WERI-Rb-1 (cell line): ENCODE data around the gene RPS6KA4.
A peak's percentile ranks its signal among the peaks of the same experiment; 100 is the strongest.

Experiments used
- DNase-seq: peaks from one replicate; pipeline ENCODE4 v3.0.0-alpha.2; 2020
- H3K27ac ChIP-seq: fragments of 250-450 bp; sonication (Bioruptor Pico); 2 replicates; pipeline ENCODE4 v1.5.1; 2020; ENCODE audit warnings: mild to moderate bottlenecking, moderate library complexity
- H3K27me3 ChIP-seq: fragments of 250-450 bp; sonication (Bioruptor Pico); 2 replicates; pipeline ENCODE4 v1.5.1; 2021; ENCODE audit warnings: mild to moderate bottlenecking, low read depth, moderate library complexity; ENCODE audit not compliant: insufficient read depth, severe bottlenecking
- H3K36me3 ChIP-seq: fragments of 250-450 bp; sonication (Bioruptor Pico); 2 replicates; pipeline ENCODE4 v1.5.1; 2020; ENCODE audit warnings: mild to moderate bottlenecking, moderate library complexity
- H3K4me3 ChIP-seq: 2 replicates; pipeline ENCODE4 v1.5.1; 2011; ENCODE audit warnings: low read depth, mild to moderate bottlenecking, control low read depth, low read length
- H3K9me3 ChIP-seq: fragments of 250-450 bp; sonication (Bioruptor Pico); 2 replicates; pipeline ENCODE4 v1.5.1; 2021; ENCODE audit warnings: mild to moderate bottlenecking, moderate library complexity; ENCODE audit not compliant: severe bottlenecking
- TF ChIP-seq, protein P1 (sequence below): IDR thresholded peaks from 2 replicates; pipeline ENCODE4 v1.5.1; 2011; ENCODE audit warnings: low read depth, mild to moderate bottlenecking, control low read depth, inconsistent platforms, low read length

RPS6KA4 gene

DNA sequence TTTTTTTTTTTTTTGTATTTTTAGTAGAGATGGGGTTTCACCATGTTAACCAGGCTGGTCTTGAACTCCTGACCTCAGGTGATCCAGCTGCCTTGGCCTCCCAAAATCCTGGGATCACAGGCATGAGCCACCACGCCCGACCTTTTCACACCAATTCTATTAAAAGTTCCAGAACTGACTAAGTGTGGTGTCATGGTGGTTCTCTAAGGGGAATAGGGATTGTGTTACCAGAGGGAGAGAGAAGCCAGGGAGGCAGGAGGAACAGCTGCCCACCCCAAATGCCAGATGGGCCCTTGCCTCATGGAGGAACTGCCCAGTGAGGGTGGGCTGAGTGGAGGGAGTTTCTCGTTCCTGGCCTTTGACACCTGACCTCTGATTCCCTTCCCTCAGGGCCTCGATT lies 5.9 kb downstream of the RPS6KA4 start:
- no peak for DNase-seq
- no peak overlapping the region for H3K27ac ChIP-seq
- peaks cover 39% of the 10 kb centered on the region for H3K36me3 ChIP-seq
- TF ChIP-seq, protein P1, sequence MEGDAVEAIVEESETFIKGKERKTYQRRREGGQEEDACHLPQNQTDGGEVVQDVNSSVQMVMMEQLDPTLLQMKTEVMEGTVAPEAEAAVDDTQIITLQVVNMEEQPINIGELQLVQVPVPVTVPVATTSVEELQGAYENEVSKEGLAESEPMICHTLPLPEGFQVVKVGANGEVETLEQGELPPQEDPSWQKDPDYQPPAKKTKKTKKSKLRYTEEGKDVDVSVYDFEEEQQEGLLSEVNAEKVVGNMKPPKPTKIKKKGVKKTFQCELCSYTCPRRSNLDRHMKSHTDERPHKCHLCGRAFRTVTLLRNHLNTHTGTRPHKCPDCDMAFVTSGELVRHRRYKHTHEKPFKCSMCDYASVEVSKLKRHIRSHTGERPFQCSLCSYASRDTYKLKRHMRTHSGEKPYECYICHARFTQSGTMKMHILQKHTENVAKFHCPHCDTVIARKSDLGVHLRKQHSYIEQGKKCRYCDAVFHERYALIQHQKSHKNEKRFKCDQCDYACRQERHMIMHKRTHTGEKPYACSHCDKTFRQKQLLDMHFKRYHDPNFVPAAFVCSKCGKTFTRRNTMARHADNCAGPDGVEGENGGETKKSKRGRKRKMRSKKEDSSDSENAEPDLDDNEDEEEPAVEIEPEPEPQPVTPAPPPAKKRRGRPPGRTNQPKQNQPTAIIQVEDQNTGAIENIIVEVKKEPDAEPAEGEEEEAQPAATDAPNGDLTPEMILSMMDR: no peak
- no peaks in the 10 kb centered on the region for H3K9me3 ChIP-seq
- H3K27me3 ChIP-seq: no peaks in the 10 kb centered on the region
- H3K4me3 ChIP-seq: no peak overlapping the region

- H3K9me3 ChIP-seq: no peaks in the 10 kb centered on the region
These were observed 7.8 kb downstream of the RPS6KA4 start for GRCh38 chr11:64366751-64367150.

GRCh38 chr11:64367931-64368672 lies 9.1 kb downstream of the RPS6KA4 start:
- H3K36me3 ChIP-seq: peaks cover 30% of the 10 kb centered on the region
- no peak overlapping the region for H3K4me3 ChIP-seq
- H3K27me3 ChIP-seq: no peaks in the 10 kb centered on the region
- TF ChIP-seq, protein P1: no peak
- no peaks in the 10 kb centered on the region for H3K9me3 ChIP-seq
- DNase-seq: no peak
- no peak overlapping the region for H3K27ac ChIP-seq

More at GRCh38 chr11:64366751-64367150, 7.8 kb downstream of the RPS6KA4 start:
- TF ChIP-seq, protein P1: no peak
- Histone ChIP-seq H3K4me3 (no peak overlapping the region), H3K36me3 (peaks cover 41% of the 10 kb centered on the region), H3K27ac (no peak overlapping the region), H3K27me3 (no peaks in the 10 kb centered on the region)
- DNase-seq: no peak

DNA sequence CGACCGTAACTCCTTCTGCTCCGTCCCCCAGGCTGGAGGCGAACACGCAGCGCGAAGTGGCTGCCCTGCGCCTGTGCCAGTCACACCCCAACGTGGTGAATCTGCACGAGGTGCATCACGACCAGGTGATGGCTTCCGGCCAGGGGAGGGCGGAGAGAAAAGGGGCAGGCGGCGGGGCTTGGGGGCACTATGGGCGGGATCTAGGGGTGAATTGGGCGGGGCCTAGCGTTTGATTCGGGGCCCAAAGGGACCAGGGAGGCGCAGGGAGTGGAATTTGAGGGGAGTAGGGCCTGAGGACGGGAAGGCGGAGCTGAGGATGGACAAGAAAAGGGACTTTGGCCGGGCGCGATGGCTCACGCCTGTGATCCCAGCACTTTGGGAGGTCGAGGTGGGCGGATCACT lies 9.7 kb downstream of the RPS6KA4 start:
- peaks cover 27% of the 10 kb centered on the region for H3K36me3 ChIP-seq
- no peak for DNase-seq
- TF ChIP-seq, protein P1: no peak
- no peaks in the 10 kb centered on the region for H3K9me3 ChIP-seq
- H3K27ac ChIP-seq: no peak overlapping the region
- H3K27me3 ChIP-seq: no peaks in the 10 kb centered on the region
- no peak overlapping the region for H3K4me3 ChIP-seq

DNA sequence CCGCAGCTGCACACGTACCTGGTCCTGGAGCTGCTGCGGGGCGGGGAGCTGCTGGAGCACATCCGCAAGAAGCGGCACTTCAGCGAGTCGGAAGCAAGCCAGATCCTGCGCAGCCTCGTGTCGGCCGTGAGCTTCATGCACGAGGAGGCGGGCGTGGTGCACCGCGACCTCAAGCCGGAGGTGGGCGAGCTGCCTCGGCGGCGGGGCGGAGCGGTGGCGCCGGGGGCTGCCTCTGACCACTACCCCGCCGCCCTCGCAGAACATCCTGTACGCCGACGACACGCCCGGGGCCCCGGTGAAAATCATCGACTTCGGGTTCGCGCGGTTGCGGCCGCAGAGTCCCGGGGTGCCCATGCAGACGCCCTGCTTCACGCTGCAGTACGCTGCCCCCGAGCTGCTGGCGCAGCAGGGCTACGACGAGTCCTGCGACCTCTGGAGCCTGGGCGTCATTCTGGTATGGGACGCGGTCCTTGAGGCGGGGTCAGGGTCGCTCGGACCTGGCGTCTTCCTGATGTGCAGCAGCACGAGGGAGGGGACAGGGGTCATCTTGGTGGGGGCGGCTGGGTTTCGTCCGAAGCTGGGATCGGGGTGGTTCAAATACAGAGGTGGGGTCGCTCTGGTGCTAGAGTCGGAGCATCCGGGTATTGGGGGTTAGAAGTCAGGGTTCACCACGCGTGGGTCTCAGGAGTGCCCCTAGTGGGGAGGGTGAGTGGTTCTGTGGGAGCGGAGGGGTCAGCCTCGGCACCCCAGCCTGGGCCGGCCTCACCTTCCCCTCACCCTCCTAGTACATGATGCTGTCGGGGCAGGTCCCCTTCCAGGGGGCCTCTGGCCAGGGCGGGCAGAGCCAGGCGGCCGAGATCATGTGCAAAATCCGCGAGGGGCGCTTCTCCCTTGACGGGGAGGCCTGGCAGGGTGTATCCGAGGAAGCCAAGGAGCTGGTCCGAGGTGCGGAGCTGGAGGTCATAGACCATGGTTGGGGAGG lies 10.8 kb downstream of the RPS6KA4 start:
- Histone ChIP-seq H3K36me3 (peaks cover 26% of the 10 kb centered on the region), H3K4me3 (no peak overlapping the region)
- TF ChIP-seq, protein P1: peak; percentile 16; the same call in 1 of the 2 replicates

More for the DNA sequence above, 10.8 kb downstream of the RPS6KA4 start:
- H3K27ac ChIP-seq: no peak overlapping the region
- H3K27me3 ChIP-seq: no peaks in the 10 kb centered on the region
- no peaks in the 10 kb centered on the region for H3K9me3 ChIP-seq
- no peak for DNase-seq
